Measurements from ENCODE around the gene PHOSPHO1.
A peak's percentile ranks its signal among the peaks of the same experiment; 100 is the strongest.

PHOSPHO1 gene

DNA sequence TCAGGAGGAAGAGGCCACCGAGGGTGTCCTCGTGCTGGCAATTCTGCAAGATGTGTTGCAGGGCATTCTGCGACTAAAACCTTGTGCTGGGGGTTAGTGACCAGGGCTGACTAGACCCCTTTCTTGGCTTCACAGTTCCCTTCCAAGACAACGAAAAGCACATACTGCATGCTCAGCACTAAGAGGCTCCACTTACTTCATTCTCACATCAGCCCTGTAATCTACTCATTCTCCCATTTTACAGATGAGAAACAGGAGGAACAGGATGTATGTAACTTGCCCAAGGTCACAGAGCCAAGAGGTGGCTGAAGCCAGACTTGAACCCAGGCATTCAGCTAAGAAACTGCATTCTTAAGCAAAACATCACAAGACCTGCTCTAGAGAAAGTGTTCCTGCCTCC lies 5.3 kb upstream of the PHOSPHO1 start:
- TF ChIP-seq CTCF (IDR thresholded peaks at IDR 0.05; ENCODE audit: control insufficient read depth, insufficient read depth, low read depth, low read length, missing control alignments) = no peak
- DNase-seq (ENCODE audit: low read depth) = no peak
- no peak overlapping the region for H3K4me3 ChIP-seq (ENCODE audit: control insufficient read depth, low read depth, low read length)

DNA sequence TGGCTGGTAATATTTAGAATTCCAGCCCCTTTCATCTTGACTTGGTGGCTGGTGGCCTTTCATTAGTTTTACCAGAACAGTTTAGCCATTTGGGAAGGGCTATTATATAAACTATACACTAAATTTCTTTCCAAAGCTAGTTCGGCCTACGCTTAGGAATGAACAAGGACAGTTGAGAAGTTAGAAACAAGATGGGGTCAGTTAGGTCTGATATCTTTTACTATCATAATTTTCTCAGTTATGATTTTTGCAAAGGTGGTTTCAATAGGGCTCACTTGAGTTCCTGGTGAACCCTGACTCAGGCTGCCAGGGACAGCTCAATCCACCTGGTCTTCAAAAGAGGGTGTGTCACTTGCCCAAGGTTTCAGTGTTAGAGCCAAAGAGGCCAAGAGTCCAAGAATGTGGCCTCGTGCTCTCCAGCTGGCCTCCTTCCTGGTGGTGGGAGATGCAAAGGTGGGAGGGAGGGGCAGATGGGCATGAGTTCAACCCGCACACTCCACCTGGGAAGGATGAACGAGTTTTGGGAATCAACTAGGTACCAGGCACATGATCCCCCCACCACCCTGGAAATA lies 4.0 kb upstream of the PHOSPHO1 start:
- TF ChIP-seq CTCF (IDR thresholded peaks at IDR 0.05; ENCODE audit: control insufficient read depth, insufficient read depth, low read depth, low read length, missing control alignments) = no peak
- DNase-seq (ENCODE audit: low read depth) = no peak
- H3K4me3 ChIP-seq (ENCODE audit: control insufficient read depth, low read depth, low read length) = no peak overlapping the region

- TF ChIP-seq CTCF (IDR thresholded peaks at IDR 0.05; ENCODE audit: control insufficient read depth, insufficient read depth, low read depth, low read length, missing control alignments) = no peak
- H3K4me3 ChIP-seq (ENCODE audit: control insufficient read depth, low read depth, low read length) = no peak overlapping the region
- DNase-seq (ENCODE audit: low read depth) = no peak
Observed at GRCh38 chr17:49231563-49231894, 942 bp upstream of the PHOSPHO1 start.

- no peak for TF ChIP-seq CTCF (IDR thresholded peaks at IDR 0.05; ENCODE audit: control insufficient read depth, insufficient read depth, low read depth, low read length, missing control alignments)
- DNase-seq (ENCODE audit: low read depth) = no peak
- peak overlapping the region; percentile 59 for H3K4me3 ChIP-seq (ENCODE audit: control insufficient read depth, low read depth, low read length)
Observed at GRCh38 chr17:49229805-49230600, 584 bp downstream of the PHOSPHO1 start.

GRCh38 chr17:49229076-49229804 lies 1.3 kb downstream of the PHOSPHO1 start:
- H3K4me3 ChIP-seq (ENCODE audit: control insufficient read depth, low read depth, low read length) = no peak overlapping the region
- no peak for DNase-seq (ENCODE audit: low read depth)
- no peak for TF ChIP-seq CTCF (IDR thresholded peaks at IDR 0.05; ENCODE audit: control insufficient read depth, insufficient read depth, low read depth, low read length, missing control alignments)

- TF ChIP-seq CTCF (IDR thresholded peaks at IDR 0.05; ENCODE audit: control insufficient read depth, insufficient read depth, low read depth, low read length, missing control alignments) = peak; percentile 88
- no peak overlapping the region for H3K4me3 ChIP-seq (ENCODE audit: control insufficient read depth, low read depth, low read length)
- peak; percentile 11 for DNase-seq (ENCODE audit: low read depth)
Observed at GRCh38 chr17:49227436-49228261, 2.9 kb downstream of the PHOSPHO1 start.

Data from AG09309 (cell line).